VCaP (cell line): ENCODE measurements around the gene NEU4.

Source experiments
- H3K27ac ChIP-seq: fragments of 450-650 bp; 2 replicates; pipeline ENCODE4 v1.5.1; 2017
- TF ChIP-seq, protein P1 (sequence below): fragments of 450-650 bp; conservative IDR thresholded peaks from 2 replicates; pipeline ENCODE4 v1.5.1; 2017; ENCODE audit warnings: mild to moderate bottlenecking, moderate library complexity

NEU4 gene

DNA sequence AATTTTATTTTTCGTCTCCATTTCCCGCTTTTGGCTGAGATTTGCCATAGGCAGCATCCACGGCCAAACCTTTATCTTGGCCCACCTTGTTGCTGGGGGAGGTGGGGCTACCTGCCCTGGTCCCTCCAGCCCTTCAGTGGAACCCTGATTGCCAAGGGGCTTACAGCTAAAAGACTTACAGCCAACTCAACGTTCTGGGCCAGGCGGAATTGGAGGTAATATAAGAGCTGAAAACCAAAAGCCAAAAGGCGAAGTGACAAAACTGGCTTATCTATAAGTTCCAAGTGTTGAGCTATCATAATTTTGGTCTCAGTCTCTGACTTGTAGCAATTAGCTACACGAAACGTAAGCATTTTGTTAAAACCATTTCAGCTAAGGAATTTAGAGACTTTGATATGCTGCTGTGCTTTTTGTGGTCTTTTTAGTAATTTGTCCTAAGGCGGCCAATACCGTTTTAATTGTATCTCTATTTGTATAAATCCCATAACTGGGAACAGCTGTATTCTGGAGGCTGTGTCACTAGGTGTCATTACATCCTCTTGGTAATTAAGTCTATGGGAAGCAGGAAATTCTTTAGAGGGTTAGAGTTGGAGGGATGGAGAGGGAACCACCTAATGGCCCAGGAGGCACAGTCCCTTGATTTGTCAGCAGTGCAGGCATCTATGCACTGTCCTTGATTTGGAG, 25.7 kb downstream of the NEU4 start:
- TF ChIP-seq, protein P1, sequence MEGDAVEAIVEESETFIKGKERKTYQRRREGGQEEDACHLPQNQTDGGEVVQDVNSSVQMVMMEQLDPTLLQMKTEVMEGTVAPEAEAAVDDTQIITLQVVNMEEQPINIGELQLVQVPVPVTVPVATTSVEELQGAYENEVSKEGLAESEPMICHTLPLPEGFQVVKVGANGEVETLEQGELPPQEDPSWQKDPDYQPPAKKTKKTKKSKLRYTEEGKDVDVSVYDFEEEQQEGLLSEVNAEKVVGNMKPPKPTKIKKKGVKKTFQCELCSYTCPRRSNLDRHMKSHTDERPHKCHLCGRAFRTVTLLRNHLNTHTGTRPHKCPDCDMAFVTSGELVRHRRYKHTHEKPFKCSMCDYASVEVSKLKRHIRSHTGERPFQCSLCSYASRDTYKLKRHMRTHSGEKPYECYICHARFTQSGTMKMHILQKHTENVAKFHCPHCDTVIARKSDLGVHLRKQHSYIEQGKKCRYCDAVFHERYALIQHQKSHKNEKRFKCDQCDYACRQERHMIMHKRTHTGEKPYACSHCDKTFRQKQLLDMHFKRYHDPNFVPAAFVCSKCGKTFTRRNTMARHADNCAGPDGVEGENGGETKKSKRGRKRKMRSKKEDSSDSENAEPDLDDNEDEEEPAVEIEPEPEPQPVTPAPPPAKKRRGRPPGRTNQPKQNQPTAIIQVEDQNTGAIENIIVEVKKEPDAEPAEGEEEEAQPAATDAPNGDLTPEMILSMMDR = no peak
- H3K27ac ChIP-seq = no peak overlapping the region

DNA sequence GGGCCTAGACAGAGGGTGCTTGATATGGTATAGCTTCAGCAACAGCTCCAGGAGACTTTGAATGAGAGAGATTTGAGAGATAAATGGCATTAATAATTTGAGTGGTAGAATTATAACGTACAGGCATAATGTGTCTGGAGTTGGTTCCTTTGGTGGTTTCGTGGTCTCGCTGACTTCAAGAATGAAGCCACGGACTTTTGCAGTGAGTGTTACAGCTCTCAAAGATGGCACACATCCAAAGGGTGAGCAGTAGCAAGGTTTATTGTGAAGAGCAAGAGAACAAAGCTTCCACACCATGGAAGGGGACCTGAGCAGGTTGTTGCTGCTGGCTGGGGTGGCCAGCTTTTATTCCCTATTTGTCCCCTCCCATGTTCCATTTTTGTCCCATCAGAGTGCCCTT, 26.6 kb downstream of the NEU4 start:
- TF ChIP-seq, protein P1 = no peak
- no peak overlapping the region for H3K27ac ChIP-seq

DNA sequence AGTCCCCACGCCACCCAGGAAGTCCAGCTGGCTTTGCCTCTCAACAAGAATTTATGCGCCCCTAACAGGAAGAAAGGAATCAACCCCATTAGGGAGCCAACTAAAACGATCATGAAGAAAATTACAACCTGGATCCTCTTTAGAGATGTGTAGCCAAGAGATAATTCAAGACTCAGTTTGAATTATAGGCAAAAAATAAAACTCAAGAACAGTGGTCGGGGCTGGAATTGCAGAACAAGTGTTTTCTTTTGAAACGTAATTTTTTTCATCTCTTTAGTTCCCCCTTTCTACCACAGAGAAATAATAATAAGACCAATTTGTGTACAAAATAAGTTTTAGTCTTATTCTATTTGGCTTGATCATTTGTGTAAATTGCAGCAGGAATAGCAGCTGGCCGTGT, 27.3 kb downstream of the NEU4 start:
- no peak overlapping the region for H3K27ac ChIP-seq
- TF ChIP-seq, protein P1 = no peak

DNA sequence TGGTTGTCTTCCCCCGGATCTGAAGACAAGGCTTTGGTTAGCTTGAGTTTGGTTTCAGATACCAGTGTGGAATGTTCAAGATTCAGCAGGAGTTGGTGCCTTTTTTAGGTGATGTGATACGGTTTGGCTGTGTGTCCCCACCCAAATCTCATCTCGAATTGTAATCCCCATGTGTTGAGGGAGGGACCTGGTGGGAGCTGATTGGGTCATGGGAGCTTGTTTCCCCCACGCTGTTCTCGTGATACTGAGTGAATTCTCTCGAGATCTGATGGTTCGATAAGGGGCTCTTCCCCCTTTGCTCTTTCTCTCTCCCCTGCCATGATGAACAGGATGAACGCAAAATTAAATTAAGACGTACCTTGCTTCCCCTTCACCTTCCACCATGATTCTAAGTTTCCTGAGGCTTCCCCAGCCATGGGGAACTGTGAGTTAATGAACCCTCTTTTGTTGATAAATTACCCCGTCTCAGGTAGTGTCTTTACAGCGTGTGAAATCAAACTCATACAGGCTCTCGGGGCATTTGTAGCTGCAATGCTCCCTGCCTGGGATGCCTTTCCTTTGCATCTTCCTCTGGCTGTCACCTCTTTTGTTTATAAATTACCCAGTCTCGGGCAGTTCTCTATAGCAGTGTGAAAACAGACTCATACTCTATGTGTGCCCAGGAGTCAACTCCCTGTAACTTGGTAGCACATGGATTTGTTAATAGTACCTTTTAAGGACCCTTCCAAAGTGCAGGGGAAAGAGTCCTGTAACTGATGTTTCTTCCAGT, 28.4 kb downstream of the NEU4 start:
- TF ChIP-seq, protein P1 = no peak
- H3K27ac ChIP-seq = no peak overlapping the region

DNA sequence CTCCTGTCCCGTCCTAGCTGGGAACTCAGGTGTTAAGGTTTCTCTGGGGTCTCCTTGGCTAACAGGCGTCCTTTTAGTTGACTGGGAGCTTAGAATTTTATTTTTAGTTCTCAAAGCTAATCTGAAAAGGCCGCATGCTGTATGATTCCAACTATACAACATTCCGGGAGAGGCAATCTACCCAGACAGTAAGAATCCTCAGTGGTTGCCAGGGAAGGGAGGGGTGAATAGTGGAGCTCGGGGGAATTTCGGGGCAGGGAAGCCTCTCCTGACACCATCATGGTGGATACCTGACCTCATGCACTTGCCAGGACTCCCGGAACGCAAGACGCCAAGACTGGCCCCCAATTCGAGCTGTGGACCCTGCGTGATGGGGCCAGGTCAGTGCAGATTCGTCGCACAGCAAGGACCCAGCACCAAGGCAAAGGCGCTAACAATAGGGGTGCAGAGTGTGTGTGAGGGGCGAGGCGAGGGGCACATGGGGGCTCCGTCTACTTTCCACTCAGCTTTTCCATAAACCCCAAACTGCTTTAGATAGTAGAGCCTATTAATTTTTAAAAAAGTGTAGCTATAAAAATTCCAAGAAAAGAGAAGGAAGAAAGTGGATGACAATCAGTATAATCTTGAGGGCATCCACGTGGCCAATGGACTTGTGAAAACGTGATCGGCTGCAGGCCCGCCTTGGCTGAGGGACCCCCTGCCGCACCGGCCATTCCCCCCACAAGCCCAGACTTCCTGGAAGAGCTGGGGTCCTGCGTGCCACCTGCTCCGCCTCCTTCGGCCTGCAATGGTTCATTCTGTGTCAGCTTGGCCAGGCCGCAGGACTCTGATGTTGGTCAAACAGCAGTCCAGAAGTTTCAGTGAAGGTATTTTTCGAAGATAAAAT, 32.4 kb downstream of the NEU4 start:
- no peak overlapping the region for H3K27ac ChIP-seq
- TF ChIP-seq, protein P1 = no peak

DNA sequence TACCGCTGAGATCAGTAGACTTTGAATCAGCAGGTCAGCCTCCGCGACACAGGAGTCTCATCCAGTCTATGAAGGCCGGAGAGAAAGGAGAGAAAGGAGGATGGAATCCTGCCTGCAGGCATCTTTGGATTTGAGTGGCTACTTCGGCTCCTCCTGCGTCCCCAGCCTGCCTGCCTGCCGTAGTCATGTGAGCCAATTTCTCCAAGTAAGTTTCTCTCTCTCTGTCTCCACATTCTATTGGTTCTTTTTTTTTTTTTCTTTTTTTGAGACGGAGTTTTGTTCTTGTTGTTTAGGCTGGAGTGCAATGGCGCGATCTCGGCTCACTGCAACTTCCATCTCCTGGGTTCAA, 33.0 kb downstream of the NEU4 start:
- no peak overlapping the region for H3K27ac ChIP-seq

More for the DNA sequence above, 33.0 kb downstream of the NEU4 start:
- TF ChIP-seq, protein P1 = no peak
